HEK293 (cell line): ENCODE results near the gene LTB4R.

Experiments
- CTCF ChIA-PET: fragments of 350-600 bp; formaldehyde crosslinking; extraction: SDS; loops from one replicate; lab custom pipeline; 2021; ENCODE audit warnings: antibody characterized with exemption; lab: Yijun Ruan, JAX
- POLR2A ChIA-PET: fragments of 300-600 bp; formaldehyde crosslinking; extraction: SDS; loops from one replicate; lab custom pipeline; 2020; ENCODE audit warnings: antibody characterized with exemption, inconsistent platforms; lab: Yijun Ruan, JAX
- H3K27ac ChIP-seq: fragments of 200-500 bp; sonication (Bioruptor generic); 2 replicates; pipeline ENCODE4 v1.5.1; 2014; ENCODE audit warnings: low read depth, low read length, control low read depth, inconsistent platforms; ENCODE audit errors: extremely low read depth
- H3K36me3 ChIP-seq, 2 experiments: fragments of 200-500 bp in 1 of 2; sonication (Bioruptor generic) in 1 of 2; 1 replicate in 1 of 2; 2 replicates in 1 of 2; pipeline ENCODE4 v1.5.1; 2014 to 2017; ENCODE audit warnings: inconsistent platforms in 2 of 2, low read length in 2 of 2; ENCODE audit not compliant: control insufficient read depth in 2 of 2, insufficient read depth in 1 of 2
- H3K4me1 ChIP-seq: fragments of 200-500 bp; sonication (Bioruptor generic); 2 replicates; pipeline ENCODE4 v1.5.1; 2014; ENCODE audit warnings: mild to moderate bottlenecking, low read length, inconsistent platforms; ENCODE audit not compliant: control insufficient read depth, insufficient read depth
- H3K4me3 ChIP-seq: 2 replicates; pipeline ENCODE4 v1.5.1; 2011; ENCODE audit warnings: low read depth, mild to moderate bottlenecking, control low read depth, low read length, moderate library complexity
- H3K9me3 ChIP-seq: fragments of 200-500 bp; sonication (Bioruptor generic); 2 replicates; pipeline ENCODE4 v1.5.1; 2014; ENCODE audit warnings: low read depth, low read length, inconsistent platforms; ENCODE audit not compliant: control insufficient read depth, insufficient read depth
- HOXD13 ChIP-seq: sonication (generic); formaldehyde crosslinking; IDR thresholded peaks from 2 replicates; pipeline ENCODE4 v1.8.0; 2022; ENCODE audit warnings: missing genetic modification reagents, borderline replicate concordance
- IKZF3 ChIP-seq: fragments of 450-650 bp; IDR thresholded peaks from 2 replicates; pipeline ENCODE4 v1.5.0; 2018; ENCODE audit warnings: missing biosample characterization, mild to moderate bottlenecking, missing genetic modification characterization, moderate library complexity
- KLF1 ChIP-seq: fragments of 450-650 bp; formaldehyde crosslinking; IDR thresholded peaks from 2 replicates; pipeline ENCODE4 v1.5.1; 2016; ENCODE audit warnings: missing biosample characterization, missing genetic modification characterization
- PRDM1 ChIP-seq: fragments of 450-650 bp; formaldehyde crosslinking; IDR thresholded peaks from 2 replicates; pipeline ENCODE4; 2016; ENCODE audit warnings: missing biosample characterization, missing genetic modification characterization
- SCRT2 ChIP-seq: fragments of 450-650 bp; formaldehyde crosslinking; IDR thresholded peaks from 2 replicates; pipeline ENCODE4 v1.5.1; 2016; ENCODE audit warnings: missing biosample characterization, missing genetic modification characterization
- SP7 ChIP-seq: fragments of 450-650 bp; formaldehyde crosslinking; IDR thresholded peaks from 2 replicates; pipeline ENCODE4 v1.5.1; 2016; ENCODE audit warnings: missing biosample characterization, missing genetic modification characterization
- ZBTB48 ChIP-seq: fragments of 450-650 bp; formaldehyde crosslinking; IDR thresholded peaks from 2 replicates; pipeline ENCODE4 v1.5.1; 2016; ENCODE audit warnings: missing biosample characterization, missing genetic modification characterization
- ZBTB7A ChIP-seq: fragments of 450-650 bp; formaldehyde crosslinking; IDR thresholded peaks from 2 replicates; pipeline ENCODE4 v1.5.1; 2016; ENCODE audit warnings: low read depth, missing biosample characterization, missing genetic modification characterization
- ZFP37 ChIP-seq: fragments of 450-650 bp; formaldehyde crosslinking; IDR thresholded peaks from 2 replicates; pipeline ENCODE4 v1.5.1; 2016; ENCODE audit warnings: missing biosample characterization, missing genetic modification characterization
- ZNF221 ChIP-seq: fragments of 450-650 bp; formaldehyde crosslinking; IDR thresholded peaks from 2 replicates; pipeline ENCODE4 v1.5.1; 2017; ENCODE audit warnings: missing biosample characterization, missing genetic modification characterization, borderline replicate concordance
- ZNF335 ChIP-seq: fragments of 450-650 bp; formaldehyde crosslinking; conservative IDR thresholded peaks from 2 replicates; pipeline ENCODE4 v1.5.1; 2016; ENCODE audit warnings: missing biosample characterization, missing genetic modification characterization
- ZNF37A ChIP-seq: fragments of 450-650 bp; IDR thresholded peaks from 2 replicates; pipeline ENCODE4 v1.5.1; 2018; ENCODE audit warnings: missing biosample characterization, missing genetic modification characterization
- ZNF416 ChIP-seq: fragments of 450-650 bp; formaldehyde crosslinking; IDR thresholded peaks from 2 replicates; pipeline ENCODE4 v1.5.1; 2016; ENCODE audit warnings: missing biosample characterization, missing genetic modification characterization
- ZNF423 ChIP-seq: fragments of 450-650 bp; formaldehyde crosslinking; IDR thresholded peaks from 2 replicates; pipeline ENCODE4 v1.5.1; 2016; ENCODE audit warnings: missing biosample characterization, missing genetic modification characterization
- ZNF433 ChIP-seq: fragments of 450-650 bp; formaldehyde crosslinking; IDR thresholded peaks from 2 replicates; pipeline ENCODE4 v1.5.1; 2016; ENCODE audit warnings: missing biosample characterization, missing genetic modification characterization, low read depth
- ZNF544 ChIP-seq: fragments of 450-650 bp; formaldehyde crosslinking; IDR thresholded peaks from 2 replicates; pipeline ENCODE4 v1.5.0; 2017; ENCODE audit warnings: missing biosample characterization, missing genetic modification characterization
- ZNF561 ChIP-seq: fragments of 450-650 bp; IDR thresholded peaks from 2 replicates; pipeline ENCODE4 v1.5.1; 2018; ENCODE audit warnings: missing biosample characterization, missing genetic modification characterization, borderline replicate concordance
- ZNF571 ChIP-seq: fragments of 450-650 bp; formaldehyde crosslinking; IDR thresholded peaks from 2 replicates; pipeline ENCODE4 v1.5.0; 2017; ENCODE audit warnings: missing biosample characterization, missing genetic modification characterization
- ZNF658 ChIP-seq: fragments of 450-650 bp; formaldehyde crosslinking; IDR thresholded peaks from 2 replicates; pipeline ENCODE4; 2016; ENCODE audit warnings: missing biosample characterization, missing genetic modification characterization
- ZNF701 ChIP-seq: fragments of 450-650 bp; formaldehyde crosslinking; IDR thresholded peaks from 2 replicates; pipeline ENCODE4 v1.5.1; 2016; ENCODE audit warnings: missing biosample characterization, missing genetic modification characterization
- TF ChIP-seq, protein P1 (sequence below): fragments of 450-650 bp; formaldehyde crosslinking; IDR thresholded peaks from 2 replicates; pipeline ENCODE4 v1.5.1; 2016; ENCODE audit warnings: missing biosample characterization, missing genetic modification characterization
- TF ChIP-seq, protein P2 (sequence below): fragments of 450-650 bp; formaldehyde crosslinking; IDR thresholded peaks from 2 replicates; pipeline ENCODE4 v1.5.1; 2016; ENCODE audit warnings: missing biosample characterization, missing genetic modification characterization
- TF ChIP-seq, protein P3 (sequence below): fragments of 450-650 bp; formaldehyde crosslinking; IDR thresholded peaks from 2 replicates; pipeline ENCODE4 v1.5.1; 2016; ENCODE audit warnings: missing biosample characterization, missing genetic modification characterization
- TF ChIP-seq, protein P4 (sequence below): fragments of 450-650 bp; formaldehyde crosslinking; IDR thresholded peaks from 2 replicates; pipeline ENCODE4 v1.5.1; 2016; ENCODE audit warnings: missing biosample characterization, missing genetic modification characterization
- TF ChIP-seq, protein P5 (sequence below): fragments of 450-650 bp; formaldehyde crosslinking; IDR thresholded peaks from 2 replicates; pipeline ENCODE4 v1.5.1; 2016; ENCODE audit warnings: missing biosample characterization, missing genetic modification characterization
- TF ChIP-seq, protein P6 (sequence below): fragments of 450-650 bp; formaldehyde crosslinking; optimal IDR thresholded peaks from 2 replicates; pipeline ENCODE3; 2016; ENCODE audit warnings: missing biosample characterization, mild to moderate bottlenecking, missing genetic modification characterization

The LTB4R gene

DNA sequence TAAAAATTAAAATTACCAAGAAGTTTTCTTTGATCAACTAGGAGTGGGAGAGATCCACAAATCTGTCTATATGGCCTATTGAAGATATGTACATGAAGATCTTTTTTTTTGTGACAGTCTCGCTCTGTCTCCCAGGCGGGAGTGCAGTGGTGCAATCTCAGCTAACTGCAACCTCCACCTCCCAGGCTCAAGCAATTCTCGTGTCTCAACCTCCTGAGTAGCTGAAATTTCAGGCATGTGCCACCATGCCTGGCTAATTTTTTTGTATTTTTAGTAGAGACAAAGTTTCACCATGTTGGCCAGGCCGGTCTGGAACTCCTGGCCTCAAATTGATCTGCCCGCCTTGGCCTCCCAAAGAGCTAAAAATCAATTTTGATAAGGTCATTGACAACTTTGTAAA, 52.1 kb downstream of the LTB4R start:
- Histone ChIP-seq H3K9me3 (no peaks in the 10 kb centered on the region), H3K4me1 (peaks cover 12% of the 10 kb centered on the region), H3K4me3 (no peak overlapping the region), H3K36me3 (no peaks in the 10 kb centered on the region), H3K27ac (no peak overlapping the region)
- CTCF ChIA-PET = interaction anchor here (0.7 to 3.4 kb wide), 4 partner anchors 26 to 354 kb away, joined by 3 to 41 read pairs (median 14); partner anchors contain the start of genes CBLN3 and KHNYN
- POLR2A ChIA-PET = no interaction called here
- TF ChIP-seq ZNF423 (tag by site-specific recombination) = no peak
- no peak for TF ChIP-seq ZNF416 (tag by site-specific recombination)
- TF ChIP-seq ZNF335 (tag by site-specific recombination) = no peak
- TF ChIP-seq SP7 (tag by site-specific recombination) = no peak
- TF ChIP-seq, protein P1, sequence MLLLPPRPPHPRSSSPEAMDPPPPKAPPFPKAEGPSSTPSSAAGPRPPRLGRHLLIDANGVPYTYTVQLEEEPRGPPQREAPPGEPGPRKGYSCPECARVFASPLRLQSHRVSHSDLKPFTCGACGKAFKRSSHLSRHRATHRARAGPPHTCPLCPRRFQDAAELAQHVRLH (tag by site-specific recombination) = no peak
- TF ChIP-seq, protein P2, sequence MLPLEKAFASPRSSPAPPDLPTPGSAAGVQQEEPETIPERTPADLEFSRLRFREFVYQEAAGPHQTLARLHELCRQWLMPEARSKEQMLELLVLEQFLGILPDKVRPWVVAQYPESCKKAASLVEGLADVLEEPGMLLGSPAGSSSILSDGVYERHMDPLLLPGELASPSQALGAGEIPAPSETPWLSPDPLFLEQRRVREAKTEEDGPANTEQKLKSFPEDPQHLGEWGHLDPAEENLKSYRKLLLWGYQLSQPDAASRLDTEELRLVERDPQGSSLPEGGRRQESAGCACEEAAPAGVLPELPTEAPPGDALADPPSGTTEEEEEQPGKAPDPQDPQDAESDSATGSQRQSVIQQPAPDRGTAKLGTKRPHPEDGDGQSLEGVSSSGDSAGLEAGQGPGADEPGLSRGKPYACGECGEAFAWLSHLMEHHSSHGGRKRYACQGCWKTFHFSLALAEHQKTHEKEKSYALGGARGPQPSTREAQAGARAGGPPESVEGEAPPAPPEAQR = no peak
- no peak for TF ChIP-seq ZNF37A
- no peak for TF ChIP-seq SCRT2 (tag by site-specific recombination)
- no peak for TF ChIP-seq IKZF3
- TF ChIP-seq ZNF221 (tag by site-specific recombination) = no peak
- TF ChIP-seq, protein P3, sequence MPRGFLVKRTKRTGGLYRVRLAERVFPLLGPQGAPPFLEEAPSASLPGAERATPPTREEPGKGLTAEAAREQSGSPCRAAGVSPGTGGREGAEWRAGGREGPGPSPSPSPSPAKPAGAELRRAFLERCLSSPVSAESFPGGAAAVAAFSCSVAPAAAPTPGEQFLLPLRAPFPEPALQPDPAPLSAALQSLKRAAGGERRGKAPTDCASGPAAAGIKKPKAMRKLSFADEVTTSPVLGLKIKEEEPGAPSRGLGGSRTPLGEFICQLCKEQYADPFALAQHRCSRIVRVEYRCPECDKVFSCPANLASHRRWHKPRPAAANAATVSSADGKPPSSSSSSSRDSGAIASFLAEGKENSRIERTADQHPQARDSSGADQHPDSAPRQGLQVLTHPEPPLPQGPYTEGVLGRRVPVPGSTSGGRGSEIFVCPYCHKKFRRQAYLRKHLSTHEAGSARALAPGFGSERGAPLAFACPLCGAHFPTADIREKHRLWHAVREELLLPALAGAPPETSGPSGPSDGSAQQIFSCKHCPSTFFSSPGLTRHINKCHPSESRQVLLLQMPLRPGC (tag by site-specific recombination) = no peak
- TF ChIP-seq ZBTB7A (tag by site-specific recombination) = no peak
- TF ChIP-seq, protein P4, sequence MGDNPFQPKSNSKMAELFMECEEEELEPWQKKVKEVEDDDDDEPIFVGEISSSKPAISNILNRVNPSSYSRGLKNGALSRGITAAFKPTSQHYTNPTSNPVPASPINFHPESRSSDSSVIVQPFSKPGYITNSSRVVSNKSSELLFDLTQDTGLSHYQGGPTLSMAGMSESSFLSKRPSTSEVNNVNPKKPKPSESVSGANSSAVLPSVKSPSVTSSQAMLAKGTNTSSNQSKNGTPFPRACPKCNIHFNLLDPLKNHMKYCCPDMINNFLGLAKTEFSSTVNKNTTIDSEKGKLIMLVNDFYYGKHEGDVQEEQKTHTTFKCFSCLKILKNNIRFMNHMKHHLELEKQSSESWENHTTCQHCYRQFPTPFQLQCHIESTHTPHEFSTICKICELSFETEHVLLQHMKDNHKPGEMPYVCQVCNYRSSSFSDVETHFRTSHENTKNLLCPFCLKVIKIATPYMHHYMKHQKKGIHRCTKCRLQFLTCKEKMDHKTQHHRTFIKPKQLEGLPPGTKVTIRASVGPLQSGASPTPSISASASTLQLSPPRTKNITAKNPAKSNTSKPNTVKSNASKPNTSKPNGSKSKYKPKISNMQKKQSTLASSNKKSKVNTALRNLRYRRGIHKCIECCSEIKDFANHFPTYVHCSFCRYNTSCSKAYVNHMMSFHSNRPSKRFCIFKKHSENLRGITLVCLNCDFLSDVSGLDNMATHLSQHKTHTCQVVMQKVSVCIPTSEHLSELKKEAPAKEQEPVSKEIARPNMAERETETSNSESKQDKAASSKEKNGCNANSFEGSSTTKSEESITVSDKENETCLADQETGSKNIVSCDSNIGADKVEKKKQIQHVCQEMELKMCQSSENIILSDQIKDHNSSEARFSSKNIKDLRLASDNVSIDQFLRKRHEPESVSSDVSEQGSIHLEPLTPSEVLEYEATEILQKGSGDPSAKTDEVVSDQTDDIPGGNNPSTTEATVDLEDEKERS (tag by site-specific recombination) = no peak
- TF ChIP-seq, all 188 proteins: peak for 0

DNA sequence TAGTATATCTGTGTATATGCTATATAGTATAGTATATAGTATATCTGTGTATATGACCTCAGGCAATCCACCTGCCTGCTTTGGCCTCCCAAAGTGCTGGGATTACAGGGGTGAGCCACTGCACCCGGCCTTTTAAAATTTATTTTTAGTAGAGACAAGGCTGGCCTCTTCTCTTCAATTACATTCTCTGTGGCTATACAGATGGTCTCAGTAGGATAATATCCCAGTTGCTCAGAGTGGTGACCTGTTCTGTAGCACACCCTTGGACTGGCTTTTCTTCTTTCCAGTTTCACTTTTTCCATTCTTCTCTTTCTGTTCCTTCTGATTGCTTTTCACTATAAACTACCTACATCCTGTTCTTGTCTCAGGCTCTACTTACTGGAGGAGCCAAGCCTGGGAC, 53.5 kb downstream of the LTB4R start:
- POLR2A ChIA-PET = interaction anchor here (2.3 kb wide), 1 partner anchor 66 kb away, joined by 45 read pairs; the partner anchor contains the start of genes CBLN3 and KHNYN
- Histone ChIP-seq H3K4me3 (no peak overlapping the region), H3K9me3 (no peaks in the 10 kb centered on the region), H3K4me1 (peaks cover 12% of the 10 kb centered on the region), H3K36me3 (peaks cover 0 to under 1% of the 10 kb centered on the region in 2 experiments; a peak in 1 of 3 replicates), H3K27ac (no peak overlapping the region)
- CTCF ChIA-PET = interaction anchor here (0.6 to 2.3 kb wide), 26 partner anchors 7 to 123 kb away, joined by 3 to 96 read pairs (median 6); partner anchors contain the start of genes CBLN3, KHNYN, RIPK3 and SDR39U1
- TF ChIP-seq PRDM1 (tag by site-specific recombination) (no peak), ZBTB48 (tag by site-specific recombination) (no peak), ZNF658 (tag by site-specific recombination) (no peak), ZNF433 (tag by site-specific recombination) (no peak), ZNF701 (no peak), ZNF561 (tag by site-specific recombination) (no peak), HOXD13 (CRISPR knock-in tag) (no peak), KLF1 (tag by site-specific recombination) (no peak), ZNF544 (no peak), ZFP37 (tag by site-specific recombination) (no peak), ZNF571 (tag by site-specific recombination) (no peak)
- TF ChIP-seq, protein P5, sequence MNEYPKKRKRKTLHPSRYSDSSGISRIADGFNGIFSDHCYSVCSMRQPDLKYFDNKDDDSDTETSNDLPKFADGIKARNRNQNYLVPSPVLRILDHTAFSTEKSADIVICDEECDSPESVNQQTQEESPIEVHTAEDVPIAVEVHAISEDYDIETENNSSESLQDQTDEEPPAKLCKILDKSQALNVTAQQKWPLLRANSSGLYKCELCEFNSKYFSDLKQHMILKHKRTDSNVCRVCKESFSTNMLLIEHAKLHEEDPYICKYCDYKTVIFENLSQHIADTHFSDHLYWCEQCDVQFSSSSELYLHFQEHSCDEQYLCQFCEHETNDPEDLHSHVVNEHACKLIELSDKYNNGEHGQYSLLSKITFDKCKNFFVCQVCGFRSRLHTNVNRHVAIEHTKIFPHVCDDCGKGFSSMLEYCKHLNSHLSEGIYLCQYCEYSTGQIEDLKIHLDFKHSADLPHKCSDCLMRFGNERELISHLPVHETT (tag by site-specific recombination) = no peak
- TF ChIP-seq, protein P6, sequence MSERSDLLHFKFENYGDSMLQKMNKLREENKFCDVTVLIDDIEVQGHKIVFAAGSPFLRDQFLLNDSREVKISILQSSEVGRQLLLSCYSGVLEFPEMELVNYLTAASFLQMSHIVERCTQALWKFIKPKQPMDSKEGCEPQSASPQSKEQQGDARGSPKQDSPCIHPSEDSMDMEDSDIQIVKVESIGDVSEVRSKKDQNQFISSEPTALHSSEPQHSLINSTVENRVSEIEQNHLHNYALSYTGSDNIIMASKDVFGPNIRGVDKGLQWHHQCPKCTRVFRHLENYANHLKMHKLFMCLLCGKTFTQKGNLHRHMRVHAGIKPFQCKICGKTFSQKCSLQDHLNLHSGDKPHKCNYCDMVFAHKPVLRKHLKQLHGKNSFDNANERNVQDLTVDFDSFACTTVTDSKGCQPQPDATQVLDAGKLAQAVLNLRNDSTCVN (tag by site-specific recombination) = no peak
